ENCODE measurements around the gene HELLS. TPM values are rescaled to one million over a fixed set of nuclear protein-coding genes. Genes with fewer than 3 reads are reported as not detected.

Gene HELLS
- 10 to 100 TPM in 2 of 6 experiments, 1 to 10 TPM in 4; 1.3 to 12.8 (median 3.3) TPM for total RNA-seq
- long read RNA-seq, result 0 reads

DNA sequence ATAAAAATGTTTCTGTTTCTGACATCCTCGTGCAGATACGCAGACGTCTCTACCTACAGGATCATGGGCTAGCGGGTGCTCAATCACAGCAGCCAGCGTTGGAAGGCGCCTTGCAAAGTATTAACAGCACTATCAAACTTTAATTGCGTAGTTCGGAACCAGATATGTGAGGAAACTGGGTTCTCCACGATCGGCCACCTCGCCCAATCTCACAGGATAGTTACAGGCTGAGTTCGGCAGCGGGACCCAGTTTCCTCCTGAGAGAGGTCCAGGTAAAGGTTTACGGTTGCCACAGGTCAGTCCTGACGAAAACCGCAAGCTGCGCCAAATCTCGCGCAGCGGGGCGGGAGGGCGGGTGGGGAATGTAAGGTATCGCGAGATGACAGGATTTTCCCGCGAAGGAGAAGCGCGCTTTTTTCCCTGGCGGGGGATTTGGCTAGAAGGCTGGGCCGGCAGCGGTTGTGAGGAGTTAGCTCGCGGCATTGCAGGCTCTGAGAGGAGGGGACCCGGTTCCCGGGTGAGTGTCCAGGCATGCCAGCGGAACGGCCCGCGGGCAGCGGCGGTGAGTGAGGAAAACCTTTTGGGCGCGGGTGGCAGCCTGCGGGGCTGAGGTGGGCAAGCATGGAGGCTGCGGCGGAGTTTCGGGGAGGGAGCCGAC, at the start of gene HELLS:
Gene HELLS, plus strand, starts transcription at position 398 of the 658 bp plus-strand sequence. Its CDS starts 134 bp downstream, at position 532.
- intact Hi-C loops (cut with DNase I), result no loop called here
- H3K27ac ChIP-seq, result peak within 1 kb of the TSS; percentile 56 to 74 (median 63)
- no peaks in the 10 kb centered on the region for H3K27me3 ChIP-seq
- DNase-seq (peak; percentile 84 to 89 (median 88)), ATAC-seq (peak; percentile 94 to 97 (median 94))
- H3K36me3 ChIP-seq, result no peaks in the 10 kb centered on the region
- H3K4me3 ChIP-seq, result peak within 1 kb of the TSS; percentile 67 to 95 (median 72)
- 0% methylated on average over 39 of the region's 48 CpGs for WGBS (ENCODE audit: insufficient coverage, low coverage, low lambda C conversion rate, missing lambda C conversion rate)
- no peaks in the 10 kb centered on the region for H3K9me3 ChIP-seq
- TF ChIP-seq POLR2A (IDR thresholded peaks at IDR 0.05), result peak; percentile 30
- TF ChIP-seq, protein P1, sequence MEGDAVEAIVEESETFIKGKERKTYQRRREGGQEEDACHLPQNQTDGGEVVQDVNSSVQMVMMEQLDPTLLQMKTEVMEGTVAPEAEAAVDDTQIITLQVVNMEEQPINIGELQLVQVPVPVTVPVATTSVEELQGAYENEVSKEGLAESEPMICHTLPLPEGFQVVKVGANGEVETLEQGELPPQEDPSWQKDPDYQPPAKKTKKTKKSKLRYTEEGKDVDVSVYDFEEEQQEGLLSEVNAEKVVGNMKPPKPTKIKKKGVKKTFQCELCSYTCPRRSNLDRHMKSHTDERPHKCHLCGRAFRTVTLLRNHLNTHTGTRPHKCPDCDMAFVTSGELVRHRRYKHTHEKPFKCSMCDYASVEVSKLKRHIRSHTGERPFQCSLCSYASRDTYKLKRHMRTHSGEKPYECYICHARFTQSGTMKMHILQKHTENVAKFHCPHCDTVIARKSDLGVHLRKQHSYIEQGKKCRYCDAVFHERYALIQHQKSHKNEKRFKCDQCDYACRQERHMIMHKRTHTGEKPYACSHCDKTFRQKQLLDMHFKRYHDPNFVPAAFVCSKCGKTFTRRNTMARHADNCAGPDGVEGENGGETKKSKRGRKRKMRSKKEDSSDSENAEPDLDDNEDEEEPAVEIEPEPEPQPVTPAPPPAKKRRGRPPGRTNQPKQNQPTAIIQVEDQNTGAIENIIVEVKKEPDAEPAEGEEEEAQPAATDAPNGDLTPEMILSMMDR (IDR thresholded peaks at IDR 0.05), result peak in 1 of 4 donors; percentile 5
- peaks cover 0 to 13% (median 3%) of the 10 kb centered on the region in 4 donors for H3K4me1 ChIP-seq

DNA sequence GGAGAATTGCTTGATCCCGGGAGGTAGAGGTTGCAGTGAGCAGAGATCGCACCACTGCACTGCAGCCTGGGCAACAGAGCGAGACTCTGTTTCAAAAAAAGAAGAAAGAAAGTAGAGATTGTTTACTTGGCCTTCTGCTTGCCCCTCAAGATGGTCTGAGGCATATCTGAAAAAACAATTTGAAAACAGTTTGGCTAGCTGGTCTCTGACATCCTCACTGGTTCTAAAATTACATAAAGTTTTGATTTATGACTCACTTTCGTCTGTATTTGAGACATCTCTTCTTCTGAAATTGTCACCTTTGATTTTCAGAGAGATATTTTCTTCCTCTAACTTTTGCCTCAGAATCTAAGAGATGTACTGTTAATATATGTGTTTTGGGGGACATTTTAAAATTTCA, 49.6 kb upstream of the HELLS start:
- intact Hi-C loops (cut with DNase I), result no loop called here
- no peaks in the 10 kb centered on the region for H3K9me3 ChIP-seq
- WGBS (ENCODE audit: insufficient coverage, low coverage, low lambda C conversion rate, missing lambda C conversion rate), result 90% methylated on average over 3 of the region's 4 CpGs
- no peaks in the 10 kb centered on the region for H3K36me3 ChIP-seq
- H3K27me3 ChIP-seq, result no peaks in the 10 kb centered on the region
- TF ChIP-seq POLR2A (IDR thresholded peaks at IDR 0.05), result no peak
- TF ChIP-seq, protein P1 (IDR thresholded peaks at IDR 0.05), result no peak
- no peak overlapping the region for H3K27ac ChIP-seq
- H3K4me3 ChIP-seq, result no peak overlapping the region
- DNase-seq, result no peak
- no peak for ATAC-seq
- no peaks in the 10 kb centered on the region for H3K4me1 ChIP-seq

DNA sequence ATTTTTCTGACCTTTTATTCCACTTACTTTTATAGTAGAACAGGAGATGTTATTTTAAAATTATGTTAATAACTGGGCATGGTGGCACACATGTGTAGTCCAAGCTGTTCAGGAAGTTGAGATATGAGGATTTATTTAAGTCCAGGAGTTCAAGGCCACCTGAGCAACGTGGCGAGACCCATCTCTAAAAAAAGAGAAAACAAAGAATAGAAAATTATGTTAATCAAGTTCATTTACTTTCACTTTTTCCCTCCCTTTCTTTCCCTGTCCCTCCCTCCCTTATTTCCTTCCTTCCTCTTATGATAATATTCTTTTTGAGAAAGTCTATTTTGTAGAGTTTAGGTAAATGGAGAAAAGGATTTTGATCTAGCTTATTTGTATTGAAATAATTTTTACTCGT, 48.9 kb upstream of the HELLS start:
- intact Hi-C loops (cut with DNase I), result no loop called here

DNA sequence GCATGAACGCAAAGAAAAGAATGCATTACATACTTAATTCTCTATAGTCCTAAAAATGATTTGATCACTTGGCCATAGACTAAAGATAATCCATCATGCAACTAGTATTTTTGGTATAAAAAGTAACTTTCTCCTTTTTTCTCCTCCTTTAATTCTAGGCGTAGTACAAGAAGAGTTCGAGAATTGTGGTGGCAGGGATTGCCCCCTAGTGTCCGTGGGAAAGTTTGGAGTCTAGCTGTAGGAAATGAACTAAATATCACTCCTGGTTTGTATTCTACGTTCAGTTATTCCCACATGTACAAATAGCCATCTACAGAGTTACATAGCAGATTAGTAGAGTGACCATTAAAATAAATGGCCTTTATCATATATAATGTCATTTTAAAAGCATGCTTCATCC, 45.5 kb upstream of the HELLS start:
- ATAC-seq, result peak; percentile 32 to 44 (median 39)
- Histone ChIP-seq H3K27me3 (no peaks in the 10 kb centered on the region), H3K4me3 (no peak overlapping the region), H3K27ac (no peak overlapping the region), H3K36me3 (no peaks in the 10 kb centered on the region), H3K9me3 (no peaks in the 10 kb centered on the region), H3K4me1 (no peaks in the 10 kb centered on the region)
- TF ChIP-seq POLR2A (IDR thresholded peaks at IDR 0.05), result no peak
- TF ChIP-seq, protein P1 (IDR thresholded peaks at IDR 0.05), result peak; percentile 13 to 47 (median 38)
- DNase-seq, result no peak
- intact Hi-C loops (cut with DNase I), result no loop called here
- WGBS (ENCODE audit: insufficient coverage, low coverage, low lambda C conversion rate, missing lambda C conversion rate), result 64% methylated on average over 5 of the region's 5 CpGs

More for the DNA sequence above, 48.9 kb upstream of the HELLS start:
- Histone ChIP-seq H3K4me1 (no peaks in the 10 kb centered on the region), H3K27ac (no peak overlapping the region), H3K27me3 (no peaks in the 10 kb centered on the region), H3K9me3 (no peaks in the 10 kb centered on the region), H3K4me3 (no peak overlapping the region), H3K36me3 (no peaks in the 10 kb centered on the region)
- TF ChIP-seq POLR2A (IDR thresholded peaks at IDR 0.05), result no peak
- TF ChIP-seq, protein P1 (IDR thresholded peaks at IDR 0.05), result no peak
- DNase-seq (no peak), ATAC-seq (no peak)
- 33% methylated on average over 3 of the region's 3 CpGs for WGBS (ENCODE audit: insufficient coverage, low coverage, low lambda C conversion rate, missing lambda C conversion rate)

All from right lobe of liver (tissue), 6 donors.